A549 (cell line): ENCODE measurements around the gene EPHB4.

Source experiments
- CBX8 ChIP-seq: fragments of 200-600 bp; sonication (generic); IDR thresholded peaks from 2 replicates; pipeline ENCODE4 v1.6.1; 2016
- CEBPB ChIP-seq, 2 experiments: fragments of >200 bp in 1 of 2; sonication (Bioruptor Twin) in 1 of 2; formaldehyde crosslinking in 1 of 2; IDR thresholded peaks; 2 replicates each; pipeline ENCODE4 v1.6.1; 2012 to 2016
- JUNB ChIP-seq: fragments of >200 bp; sonication (Bioruptor Twin); formaldehyde crosslinking; IDR thresholded peaks from 2 replicates; pipeline ENCODE4 v1.6.1; 2016
- POLR2A ChIP-seq: IDR thresholded peaks from 2 replicates; pipeline ENCODE4 v1.6.1; 2012; ENCODE audit warnings: mild to moderate bottlenecking, low read length
- TF ChIP-seq, protein P1 (sequence below): fragments of >200 bp; sonication (Bioruptor Twin); formaldehyde crosslinking; IDR thresholded peaks from 3 replicates; pipeline ENCODE4 v1.5.1; 2016
- TF ChIP-seq, protein P2 (sequence below): fragments of >200 bp; sonication (Bioruptor Twin); formaldehyde crosslinking; IDR thresholded peaks from 2 replicates; pipeline ENCODE4 v1.6.1; 2016
- TF ChIP-seq, protein P3 (sequence below): IDR thresholded peaks from 2 replicates; pipeline ENCODE4 v1.6.1; 2012

DNA sequence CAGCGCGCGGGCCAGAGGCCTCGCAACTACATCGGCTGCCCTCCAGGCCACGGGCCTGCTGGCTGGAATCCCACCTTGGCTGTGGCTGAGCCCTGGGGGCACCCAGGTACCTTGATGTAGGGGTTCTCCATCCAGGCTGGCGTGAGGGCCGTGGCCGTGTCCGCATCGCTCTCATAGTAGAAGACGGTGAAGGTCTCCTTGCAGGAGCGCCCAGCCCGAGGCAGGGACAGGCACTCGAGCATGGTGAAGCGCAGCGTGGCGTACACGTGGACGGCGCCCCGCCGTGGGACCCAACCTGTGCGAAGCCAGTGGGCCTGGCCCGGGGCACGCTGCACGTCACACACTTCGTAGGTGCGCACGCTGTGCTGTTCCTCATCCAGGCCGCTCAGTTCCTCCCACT is 3.8 kb downstream of the EPHB4 start:
- TF ChIP-seq CEBPB (IDR thresholded peaks at IDR 0.05): no peak
- no peak for TF ChIP-seq CBX8
- TF ChIP-seq, protein P1, sequence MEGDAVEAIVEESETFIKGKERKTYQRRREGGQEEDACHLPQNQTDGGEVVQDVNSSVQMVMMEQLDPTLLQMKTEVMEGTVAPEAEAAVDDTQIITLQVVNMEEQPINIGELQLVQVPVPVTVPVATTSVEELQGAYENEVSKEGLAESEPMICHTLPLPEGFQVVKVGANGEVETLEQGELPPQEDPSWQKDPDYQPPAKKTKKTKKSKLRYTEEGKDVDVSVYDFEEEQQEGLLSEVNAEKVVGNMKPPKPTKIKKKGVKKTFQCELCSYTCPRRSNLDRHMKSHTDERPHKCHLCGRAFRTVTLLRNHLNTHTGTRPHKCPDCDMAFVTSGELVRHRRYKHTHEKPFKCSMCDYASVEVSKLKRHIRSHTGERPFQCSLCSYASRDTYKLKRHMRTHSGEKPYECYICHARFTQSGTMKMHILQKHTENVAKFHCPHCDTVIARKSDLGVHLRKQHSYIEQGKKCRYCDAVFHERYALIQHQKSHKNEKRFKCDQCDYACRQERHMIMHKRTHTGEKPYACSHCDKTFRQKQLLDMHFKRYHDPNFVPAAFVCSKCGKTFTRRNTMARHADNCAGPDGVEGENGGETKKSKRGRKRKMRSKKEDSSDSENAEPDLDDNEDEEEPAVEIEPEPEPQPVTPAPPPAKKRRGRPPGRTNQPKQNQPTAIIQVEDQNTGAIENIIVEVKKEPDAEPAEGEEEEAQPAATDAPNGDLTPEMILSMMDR: no peak
- no peak for TF ChIP-seq POLR2A
- TF ChIP-seq, protein P2, sequence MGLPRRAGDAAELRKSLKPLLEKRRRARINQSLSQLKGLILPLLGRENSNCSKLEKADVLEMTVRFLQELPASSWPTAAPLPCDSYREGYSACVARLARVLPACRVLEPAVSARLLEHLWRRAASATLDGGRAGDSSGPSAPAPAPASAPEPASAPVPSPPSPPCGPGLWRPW: no peak
- TF ChIP-seq JUNB: no peak
- TF ChIP-seq, protein P3, sequence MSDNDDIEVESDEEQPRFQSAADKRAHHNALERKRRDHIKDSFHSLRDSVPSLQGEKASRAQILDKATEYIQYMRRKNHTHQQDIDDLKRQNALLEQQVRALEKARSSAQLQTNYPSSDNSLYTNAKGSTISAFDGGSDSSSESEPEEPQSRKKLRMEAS: no peak
